WTC11 (cell line): ENCODE data around the gene MSI2. TPM values are rescaled to one million over a fixed set of nuclear protein-coding genes. Genes with fewer than 3 reads are reported as not detected.
A peak's percentile ranks its signal among the peaks of the same experiment; 100 is the strongest.

Experiments used
- ATAC-seq: fragments of 200-7000 bp; cut with Tn5 transposase; 2 replicates; pipeline ENCODE4 v1.10.0; 2021; ENCODE audit warnings: mild to moderate bottlenecking, moderate library complexity
- CTCF ChIA-PET: fragments of 300-600 bp; sonication (Branson Sonifier 250); formaldehyde crosslinking; loops from one replicate; lab custom pipeline; 2021; ENCODE audit warnings: antibody characterized with exemption; lab: Charles Lee
- POLR2A ChIA-PET: fragments of 350-600 bp; sonication (Branson Sonifier 250); formaldehyde crosslinking; loops from one replicate; lab custom pipeline; 2021; ENCODE audit warnings: antibody characterized with exemption; lab: Charles Lee
- DNase-seq: peaks from one replicate; pipeline ENCODE4 v3.0.0; 2021; ENCODE audit warnings: low spot score
- H3K27ac Mint-ChIP-seq: 2 replicates; pipeline ENCODE4 v1.8.0; 2021; ENCODE audit warnings: mixed read lengths
- H3K27me3 Mint-ChIP-seq: 2 replicates; pipeline ENCODE4 v1.8.0; 2021; ENCODE audit warnings: low read depth, mild to moderate bottlenecking, moderate library complexity, mixed read lengths
- H3K36me3 Mint-ChIP-seq: 2 replicates; pipeline ENCODE4 v1.8.0; 2021; ENCODE audit warnings: mixed read lengths
- H3K4me1 Mint-ChIP-seq: 2 replicates; pipeline ENCODE4 v1.8.0; 2022; ENCODE audit warnings: mixed read lengths
- H3K4me3 Mint-ChIP-seq: 2 replicates; pipeline ENCODE4 v1.8.0; 2021; ENCODE audit warnings: mild to moderate bottlenecking, moderate library complexity, mixed read lengths
- H3K9me3 Mint-ChIP-seq: 2 replicates; pipeline ENCODE4 v1.8.0; 2021; ENCODE audit warnings: mixed read lengths
- AFF4 ChIP-seq: sonication (generic); formaldehyde crosslinking; IDR thresholded peaks from 2 replicates; pipeline ENCODE4 v1.8.1; 2023; ENCODE audit warnings: mild to moderate bottlenecking, missing genetic modification reagents, borderline replicate concordance
- ERG ChIP-seq: fragments of 250-450 bp; sonication (Bioruptor Pico); IDR thresholded peaks from 2 replicates; pipeline ENCODE4 v1.8.0; 2021; ENCODE audit warnings: mild to moderate bottlenecking
- FOXP1 ChIP-seq: sonication (generic); formaldehyde crosslinking; IDR thresholded peaks from 2 replicates; pipeline ENCODE4 v1.8.0; 2022; ENCODE audit warnings: missing genetic modification reagents, mild to moderate bottlenecking, moderate library complexity, borderline replicate concordance
- HMGXB4 ChIP-seq: sonication (generic); formaldehyde crosslinking; IDR thresholded peaks from 2 replicates; pipeline ENCODE4 v1.8.1; 2023; ENCODE audit warnings: mild to moderate bottlenecking, moderate library complexity, missing genetic modification reagents
- JUN ChIP-seq: sonication (generic); formaldehyde crosslinking; IDR thresholded peaks from 2 replicates; pipeline ENCODE4 v1.8.0; 2023; ENCODE audit warnings: mild to moderate bottlenecking, missing genetic modification reagents
- MAX ChIP-seq: sonication (generic); formaldehyde crosslinking; IDR thresholded peaks from 2 replicates; pipeline ENCODE4 v1.8.0; 2022; ENCODE audit warnings: mild to moderate bottlenecking, missing genetic modification reagents
- MLX ChIP-seq: sonication (generic); formaldehyde crosslinking; IDR thresholded peaks from 2 replicates; pipeline ENCODE4 v1.8.1; 2023; ENCODE audit warnings: mild to moderate bottlenecking, missing genetic modification reagents, moderate library complexity
- MYBL2 ChIP-seq: sonication (generic); formaldehyde crosslinking; IDR thresholded peaks from 2 replicates; pipeline ENCODE4 v1.8.1; 2023; ENCODE audit warnings: mild to moderate bottlenecking, moderate library complexity, missing genetic modification reagents
- NFATC4 ChIP-seq: fragments of 250-450 bp; sonication (Bioruptor Pico); IDR thresholded peaks from 2 replicates; pipeline ENCODE4 v1.9.0; 2021; ENCODE audit warnings: mild to moderate bottlenecking
- PREB ChIP-seq: sonication (generic); formaldehyde crosslinking; IDR thresholded peaks from 2 replicates; pipeline ENCODE4 v1.8.1; 2022; ENCODE audit warnings: mild to moderate bottlenecking, missing genetic modification reagents, moderate library complexity, borderline replicate concordance
- PRRX2 ChIP-seq: fragments of 250-450 bp; sonication (Bioruptor Pico); IDR thresholded peaks from 2 replicates; pipeline ENCODE4 v1.8.0; 2021; ENCODE audit warnings: mild to moderate bottlenecking
- SMAD3 ChIP-seq: sonication (generic); formaldehyde crosslinking; IDR thresholded peaks from 2 replicates; pipeline ENCODE4 v1.8.0; 2022; ENCODE audit warnings: missing genetic modification reagents, mild to moderate bottlenecking, borderline replicate concordance
- TCF7 ChIP-seq: sonication (generic); formaldehyde crosslinking; IDR thresholded peaks from 2 replicates; pipeline ENCODE4 v1.8.0; 2022; ENCODE audit warnings: mild to moderate bottlenecking, low read depth, missing genetic modification reagents, moderate library complexity
- TEAD4 ChIP-seq: sonication (generic); formaldehyde crosslinking; IDR thresholded peaks from 2 replicates; pipeline ENCODE4 v1.8.0; 2022; ENCODE audit warnings: mild to moderate bottlenecking, missing genetic modification reagents
- TP53 ChIP-seq: sonication (generic); formaldehyde crosslinking; IDR thresholded peaks from 2 replicates; pipeline ENCODE4 v1.8.1; 2023; ENCODE audit warnings: mild to moderate bottlenecking, missing genetic modification reagents
- ZNF232 ChIP-seq: sonication (generic); formaldehyde crosslinking; IDR thresholded peaks from 2 replicates; pipeline ENCODE4 v1.8.0; 2022; ENCODE audit warnings: mild to moderate bottlenecking, missing genetic modification reagents
- ZNF423 ChIP-seq: fragments of 250-450 bp; sonication (Bioruptor Pico); IDR thresholded peaks from 2 replicates; pipeline ENCODE4 v2.1.2; 2022; ENCODE audit warnings: mild to moderate bottlenecking, moderate library complexity
- ZNF512 ChIP-seq: sonication (generic); formaldehyde crosslinking; IDR thresholded peaks from 2 replicates; pipeline ENCODE4 v1.8.1; 2022; ENCODE audit warnings: missing genetic modification reagents, borderline replicate concordance
- ZNF671 ChIP-seq: fragments of 250-450 bp; sonication (Bioruptor Pico); IDR thresholded peaks from 2 replicates; pipeline ENCODE4 v1.8.0; 2021; ENCODE audit warnings: mild to moderate bottlenecking
- total RNA-seq: library from RNA; stranded (reverse); gene quantifications from 3 replicates; pipeline ENCODE4 v1.2.3, GENCODE V29; 2021

MSI2 gene
- total RNA-seq, 1 experiment from 2014 or later: 82.1 TPM

GRCh38 chr17:57612202-57613071 lies 356.1 kb downstream of the MSI2 start:
- POLR2A ChIA-PET: no interaction called here
- peak; percentile 41 for DNase-seq

GRCh38 chr17:57614742-57615141 lies 358.4 kb downstream of the MSI2 start:
- Mint-ChIP-seq H3K4me3 (no peak overlapping the region), H3K27ac (no peak overlapping the region; the same call in 1 of the 2 replicates), H3K27me3 (no peaks in the 10 kb centered on the region), H3K36me3 (peaks cover 16% of the 10 kb centered on the region), H3K4me1 (peaks cover 29% of the 10 kb centered on the region), H3K9me3 (peaks cover 9% of the 10 kb centered on the region)
- no peak for DNase-seq
- POLR2A ChIA-PET: no interaction called here
- no peak for ATAC-seq
- CTCF ChIA-PET: interaction anchor here (0.7 to 2.5 kb wide), 4 partner anchors 17 to 222 kb away, joined by 3 to 12 read pairs (median 4); no protein-coding TSS in a partner anchor
- TF ChIP-seq HMGXB4 (CRISPR knock-in tag): no peak
- no peak for TF ChIP-seq JUN (CRISPR knock-in tag)
- TF ChIP-seq FOXP1: no peak
- no peak for TF ChIP-seq MYBL2 (CRISPR knock-in tag)
- TF ChIP-seq TCF7 (CRISPR knock-in tag): no peak
- TF ChIP-seq ERG (CRISPR knock-in tag): no peak
- TF ChIP-seq PREB (CRISPR knock-in tag): no peak
- no peak for TF ChIP-seq ZNF671 (CRISPR knock-in tag)
- TF ChIP-seq AFF4: no peak
- no peak for TF ChIP-seq NFATC4 (CRISPR knock-in tag)
- no peak for TF ChIP-seq TEAD4 (CRISPR knock-in tag)
- no peak for TF ChIP-seq TP53 (CRISPR knock-in tag)

More at GRCh38 chr17:57612202-57613071, 356.1 kb downstream of the MSI2 start:
- H3K27me3 Mint-ChIP-seq: no peaks in the 10 kb centered on the region
- H3K4me3 Mint-ChIP-seq: no peak overlapping the region
- peak; percentile 87 for ATAC-seq
- TF ChIP-seq PRRX2: no peak
- no peak for TF ChIP-seq ZNF512 (CRISPR knock-in tag)
- TF ChIP-seq ZNF232 (CRISPR knock-in tag): no peak
- no peak for TF ChIP-seq MLX (CRISPR knock-in tag)
- no peak for TF ChIP-seq SMAD3 (CRISPR knock-in tag)
- TF ChIP-seq PREB (CRISPR knock-in tag): no peak
- peak; percentile 75 for TF ChIP-seq ZNF423 (CRISPR knock-in tag)
- TF ChIP-seq MAX (CRISPR knock-in tag): no peak
- H3K36me3 Mint-ChIP-seq: peaks cover 13% of the 10 kb centered on the region
- H3K9me3 Mint-ChIP-seq: peaks cover 9% of the 10 kb centered on the region
- CTCF ChIA-PET: interaction anchor here (1.0 to 1.4 kb wide), 4 partner anchors 14 to 369 kb away, joined by 4 to 8 read pairs (median 6); no protein-coding TSS in a partner anchor
- peaks cover 49% of the 10 kb centered on the region for H3K4me1 Mint-ChIP-seq
- peak overlapping the region; percentile 64 for H3K27ac Mint-ChIP-seq
